ENCODE measurements around the gene PDE4D.

DNA sequence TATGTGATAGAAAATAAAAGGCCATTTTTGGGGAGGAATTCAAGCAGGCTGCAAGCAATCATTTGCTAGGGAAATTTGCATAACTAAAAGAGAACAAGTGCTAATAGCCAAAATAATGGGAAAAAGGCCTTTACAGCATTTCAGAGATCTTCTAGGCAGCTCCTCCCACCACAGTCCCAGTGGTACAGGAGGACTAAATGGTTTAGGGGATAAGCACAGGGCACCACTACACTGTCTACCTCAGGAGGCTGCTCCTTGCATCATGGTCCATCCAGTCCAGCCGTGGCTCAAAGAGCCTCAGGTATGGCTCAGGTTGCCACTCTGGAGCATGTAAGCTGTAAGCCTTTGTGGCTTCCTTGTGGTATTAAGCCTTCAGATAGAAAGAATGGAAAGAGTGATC is 485.6 kb downstream of the PDE4D start:
- TF ChIP-seq, protein P1, sequence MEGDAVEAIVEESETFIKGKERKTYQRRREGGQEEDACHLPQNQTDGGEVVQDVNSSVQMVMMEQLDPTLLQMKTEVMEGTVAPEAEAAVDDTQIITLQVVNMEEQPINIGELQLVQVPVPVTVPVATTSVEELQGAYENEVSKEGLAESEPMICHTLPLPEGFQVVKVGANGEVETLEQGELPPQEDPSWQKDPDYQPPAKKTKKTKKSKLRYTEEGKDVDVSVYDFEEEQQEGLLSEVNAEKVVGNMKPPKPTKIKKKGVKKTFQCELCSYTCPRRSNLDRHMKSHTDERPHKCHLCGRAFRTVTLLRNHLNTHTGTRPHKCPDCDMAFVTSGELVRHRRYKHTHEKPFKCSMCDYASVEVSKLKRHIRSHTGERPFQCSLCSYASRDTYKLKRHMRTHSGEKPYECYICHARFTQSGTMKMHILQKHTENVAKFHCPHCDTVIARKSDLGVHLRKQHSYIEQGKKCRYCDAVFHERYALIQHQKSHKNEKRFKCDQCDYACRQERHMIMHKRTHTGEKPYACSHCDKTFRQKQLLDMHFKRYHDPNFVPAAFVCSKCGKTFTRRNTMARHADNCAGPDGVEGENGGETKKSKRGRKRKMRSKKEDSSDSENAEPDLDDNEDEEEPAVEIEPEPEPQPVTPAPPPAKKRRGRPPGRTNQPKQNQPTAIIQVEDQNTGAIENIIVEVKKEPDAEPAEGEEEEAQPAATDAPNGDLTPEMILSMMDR (IDR thresholded peaks at IDR 0.05), result no peak
- no peak for TF ChIP-seq POLR2A (IDR thresholded peaks at IDR 0.05)
